GM19452 (cell line): ENCODE results near the gene FBXO24.

Experiments
- ATAC-seq: cut with Tn5 transposase; IDR thresholded peaks from one replicate; pipeline ENCODE4 v1.9.1; 2021; ENCODE audit not compliant: unreplicated experiment

The FBXO24 gene

DNA sequence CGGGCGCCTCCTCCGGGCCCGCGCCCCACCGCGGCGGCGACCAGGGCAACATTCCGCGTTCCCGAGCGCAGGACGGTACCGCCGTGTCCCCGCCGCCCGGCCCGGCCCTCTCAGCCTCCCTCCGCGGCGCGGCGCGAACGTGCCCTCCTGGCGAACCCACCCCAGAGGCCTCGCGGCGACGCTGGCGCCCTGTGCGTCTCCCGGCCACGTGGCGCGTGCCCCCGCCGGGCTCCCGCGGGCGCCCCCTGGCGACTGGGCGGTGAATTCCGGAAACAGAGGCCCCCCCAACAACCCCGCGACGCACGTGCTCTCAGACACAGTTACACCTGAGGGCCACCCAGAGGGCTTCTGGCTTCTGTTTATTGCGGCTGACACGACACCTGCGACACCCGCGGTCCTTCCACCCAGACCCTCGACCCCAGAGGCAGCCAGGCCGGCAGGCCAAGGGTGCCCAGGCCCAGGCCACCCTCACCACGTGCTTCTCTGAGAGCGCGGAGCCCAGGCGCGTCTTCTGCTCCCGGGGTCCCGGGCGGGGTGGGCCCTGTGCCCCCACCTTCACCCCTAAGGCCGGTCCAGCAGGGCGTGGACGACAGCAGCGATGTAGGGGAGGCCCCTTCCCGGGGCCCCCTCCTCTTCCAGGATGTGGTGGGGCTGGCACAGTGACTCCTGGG, 12.3 kb upstream of the FBXO24 start, which contains the start of gene SAP25:
Gene SAP25 (minus strand): TSS at position 210 of the 671 bp plus-strand sequence. CDS start 158 bp downstream, at position 52.
- ATAC-seq: no peak

- ATAC-seq: no peak
Observed at GRCh38 chr7:100574362-100575205, 11.5 kb upstream of the FBXO24 start.

DNA sequence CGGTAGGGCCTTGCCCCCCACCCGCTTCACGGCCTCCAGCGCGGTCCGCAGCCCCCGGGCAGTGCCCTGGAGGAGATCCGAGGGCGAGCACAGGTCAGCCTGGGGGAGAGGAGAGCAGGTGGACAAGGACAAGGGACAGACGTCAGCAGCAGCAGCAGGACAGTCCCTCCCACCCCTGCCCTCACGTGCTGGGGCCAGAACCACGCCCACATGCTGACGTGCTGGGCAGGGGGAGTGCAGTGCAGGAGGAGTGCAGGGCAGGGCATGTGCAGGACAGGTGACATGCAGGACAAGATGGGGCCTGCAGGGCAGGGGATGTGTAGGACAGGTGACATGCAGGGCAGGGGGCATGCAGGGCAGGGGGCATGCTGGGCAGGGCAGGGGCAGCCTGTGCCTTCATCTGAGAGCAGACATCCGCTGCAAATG, 10.9 kb upstream of the FBXO24 start:
- ATAC-seq: no peak

DNA sequence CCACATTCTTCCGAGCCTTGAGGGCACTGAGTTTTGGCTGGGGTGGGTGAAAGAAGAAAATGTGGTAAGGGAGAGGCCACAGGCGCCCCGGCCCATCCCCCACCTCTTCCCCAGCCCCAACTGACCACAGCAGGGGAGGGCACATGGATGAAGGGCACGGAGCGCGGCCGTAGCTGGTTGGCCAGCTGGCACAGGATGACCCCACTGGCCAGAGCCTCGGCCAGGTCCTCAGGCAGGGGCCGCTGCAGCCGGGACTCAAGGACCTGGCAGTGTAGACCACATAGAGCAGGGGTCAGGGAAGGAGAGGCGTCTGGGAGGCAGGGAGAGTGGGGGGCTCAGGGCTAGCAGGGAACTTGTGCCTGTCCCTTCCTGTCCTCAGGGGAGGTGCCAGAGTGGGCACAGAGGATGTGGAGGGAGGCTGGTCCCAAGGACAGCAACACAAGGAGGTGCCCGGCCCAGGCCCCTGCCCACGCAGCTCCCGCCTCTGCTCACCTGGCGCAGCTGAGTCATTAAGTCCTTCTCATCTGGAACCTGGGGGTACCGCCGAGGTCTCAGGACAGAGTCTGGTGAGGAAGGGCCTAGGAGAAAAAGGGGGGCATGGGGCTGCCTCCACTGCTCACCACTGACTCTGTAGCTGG, 10.3 kb upstream of the FBXO24 start:
- ATAC-seq: no peak

GRCh38 chr7:100576384-100576993, 9.6 kb upstream of the FBXO24 start:
- ATAC-seq: no peak

DNA sequence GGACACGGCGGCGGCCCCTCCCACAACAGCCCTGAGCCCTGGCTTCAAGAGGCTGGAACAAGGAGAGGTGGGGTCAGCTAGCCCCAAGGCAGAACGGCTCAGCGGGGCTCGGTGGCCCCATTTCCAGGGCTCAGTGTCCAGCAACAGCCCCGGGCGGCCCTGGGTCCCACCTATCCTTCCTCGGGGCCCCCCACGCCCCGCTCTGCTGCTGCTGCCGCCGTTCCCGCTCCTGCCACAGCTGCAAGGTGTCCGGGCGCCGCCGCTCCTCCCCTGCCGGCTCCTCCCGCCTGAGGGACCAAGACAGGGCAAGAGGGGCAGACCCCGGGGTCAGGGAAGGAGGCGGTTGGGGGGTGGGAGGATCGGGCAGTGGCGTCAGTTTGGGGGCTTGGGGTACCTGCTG, 9.0 kb upstream of the FBXO24 start:
- ATAC-seq: no peak

DNA sequence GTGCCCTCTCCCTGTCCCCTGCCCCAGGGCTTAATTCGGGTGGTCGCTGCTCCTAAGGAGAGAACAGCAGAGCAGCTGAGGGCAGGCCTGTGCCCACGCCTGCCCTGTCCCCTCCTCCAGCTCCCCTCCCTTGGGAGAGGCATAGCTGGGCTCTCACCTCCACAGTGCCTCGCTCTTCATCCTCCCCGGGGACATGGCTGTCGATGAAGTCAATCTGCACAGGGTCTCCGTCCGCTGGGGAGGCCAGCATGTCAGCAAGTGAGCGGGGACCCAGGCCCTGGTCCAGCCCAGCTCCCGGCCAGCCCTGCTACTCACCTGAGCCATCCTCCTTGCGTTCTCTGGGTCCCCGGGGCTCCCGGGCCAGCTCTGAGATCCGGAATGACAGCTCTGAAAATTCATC, 8.6 kb upstream of the FBXO24 start:
- no peak for ATAC-seq

- no peak for ATAC-seq
Observed at GRCh38 chr7:100578246-100579183, 7.6 kb upstream of the FBXO24 start.

DNA sequence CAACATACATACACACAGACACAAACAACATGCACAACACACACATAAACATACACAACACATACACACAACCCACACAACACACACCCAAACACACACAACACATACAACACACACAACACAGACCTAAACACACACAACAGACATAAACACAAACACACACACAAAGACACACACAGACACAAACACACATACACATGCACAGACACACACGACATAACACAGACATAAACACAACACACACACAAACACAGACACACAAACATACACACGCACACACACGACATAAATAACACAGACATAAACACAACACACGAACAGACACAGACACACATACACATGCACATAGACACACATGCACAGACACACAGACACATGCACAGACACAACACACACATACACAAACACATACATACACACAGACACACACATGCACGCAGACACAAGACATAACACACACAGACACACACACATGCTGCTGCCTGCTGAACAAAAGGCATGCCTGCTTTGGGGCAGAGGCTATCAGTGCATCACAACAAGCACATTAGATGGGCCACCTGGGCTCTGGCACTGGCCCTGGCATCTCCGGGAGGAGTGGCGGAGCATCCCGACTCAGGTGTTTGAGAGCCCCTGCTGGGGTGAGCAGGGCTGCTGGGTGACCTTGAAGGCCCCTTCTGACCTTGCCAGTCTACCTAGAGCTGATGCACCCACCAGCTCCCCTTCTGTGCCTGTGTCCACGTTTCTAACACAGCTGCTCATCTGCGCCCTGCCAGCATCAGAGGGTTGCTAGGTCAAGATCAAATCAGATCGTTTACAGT, 5.5 kb upstream of the FBXO24 start:
- ATAC-seq: no peak

DNA sequence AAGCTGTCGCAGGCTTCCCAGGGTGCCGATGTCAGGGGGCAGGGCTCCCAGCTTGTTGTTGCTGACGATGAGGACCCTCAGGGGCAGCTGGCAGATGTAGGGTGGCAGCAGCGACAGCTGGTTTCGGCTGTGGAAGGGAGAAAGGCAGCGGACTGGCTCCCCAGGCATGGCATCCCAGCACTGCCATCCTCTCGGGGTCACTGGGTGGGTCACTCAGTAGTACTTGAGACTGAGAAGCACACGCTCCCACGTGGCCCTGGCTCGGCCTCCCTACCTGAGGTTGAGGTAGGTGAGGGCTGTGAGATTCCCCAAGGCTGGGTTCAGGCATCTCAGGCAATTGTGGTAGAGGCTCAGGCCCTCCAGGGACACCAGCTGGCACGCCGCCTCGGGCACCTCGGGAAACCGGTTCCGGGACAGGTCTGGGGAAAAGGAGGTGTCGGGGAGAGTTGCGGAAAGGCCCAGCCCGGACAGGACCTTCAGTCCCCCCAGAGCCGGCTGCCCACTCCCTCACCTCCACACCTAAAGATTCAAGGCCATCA, 4.0 kb upstream of the FBXO24 start:
- ATAC-seq: no peak

DNA sequence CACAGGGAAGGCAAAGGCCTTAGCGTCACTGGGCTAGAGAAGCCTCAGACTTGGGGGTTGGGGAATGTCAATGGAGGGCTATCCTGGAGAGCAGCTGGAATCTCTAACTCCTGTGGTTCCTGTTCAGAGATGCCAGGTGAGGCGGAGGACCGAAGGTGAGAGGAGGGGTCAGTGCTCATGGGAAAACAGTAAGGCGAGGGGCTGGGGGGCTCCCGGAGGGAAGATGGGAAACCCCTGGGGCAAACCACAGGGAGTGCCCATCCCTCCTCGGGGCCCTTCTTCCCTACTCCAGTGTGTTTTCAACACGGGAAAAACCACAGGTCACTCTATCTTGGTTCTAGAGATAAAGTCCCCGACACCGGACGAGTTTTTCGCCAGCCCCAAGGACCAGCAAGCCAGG, 3.5 kb upstream of the FBXO24 start:
- ATAC-seq: no peak

DNA sequence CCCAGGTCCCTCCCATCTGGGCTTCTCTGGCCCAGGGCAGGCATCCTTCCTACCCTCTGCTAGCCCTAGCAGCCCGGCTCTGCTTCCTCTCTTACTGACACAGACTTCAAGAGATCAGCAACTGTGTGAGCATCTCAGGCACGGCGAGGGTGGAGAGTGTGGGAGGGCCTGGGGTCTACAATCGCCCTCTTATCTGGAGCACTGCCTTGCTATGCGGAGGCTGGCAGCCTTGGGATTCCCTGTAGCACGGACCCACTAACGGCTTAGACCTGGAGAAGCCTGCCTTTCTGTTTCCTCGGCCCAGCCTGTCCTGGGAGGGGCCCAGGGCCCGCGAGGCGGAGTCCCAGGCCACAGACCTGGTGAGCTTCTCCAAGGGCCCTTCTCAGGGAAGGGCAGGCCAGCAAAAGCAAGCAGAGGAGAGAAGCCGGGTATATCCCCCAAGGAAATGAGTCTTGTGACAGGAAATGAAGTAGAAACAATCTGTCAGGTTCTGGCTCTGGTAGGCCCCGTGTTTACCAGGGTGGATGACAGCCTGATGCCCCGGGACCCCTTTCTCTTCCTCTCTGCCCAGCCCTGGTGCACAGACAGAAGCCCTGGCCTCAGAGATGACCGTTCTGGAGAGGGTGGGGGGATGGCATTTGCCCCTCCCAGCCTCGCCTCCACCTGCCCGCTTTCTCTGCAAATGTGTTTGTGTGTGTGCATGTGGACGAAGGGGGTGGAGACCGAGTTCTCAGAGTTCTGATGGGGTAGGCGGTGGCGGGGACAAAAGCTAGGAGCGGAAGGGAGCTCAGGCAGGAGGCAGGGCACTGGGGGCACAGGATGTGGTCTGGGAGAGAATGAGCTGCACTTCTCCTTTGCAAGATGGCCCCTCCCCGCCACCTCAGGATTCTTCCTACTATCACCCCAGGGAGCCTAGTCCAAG, 2.7 kb upstream of the FBXO24 start:
- no peak for ATAC-seq

GRCh38 chr7:100584054-100584682, 2.0 kb upstream of the FBXO24 start:
- ATAC-seq: no peak

- no peak for ATAC-seq
Observed at GRCh38 chr7:100584683-100585510, 1.2 kb upstream of the FBXO24 start.

DNA sequence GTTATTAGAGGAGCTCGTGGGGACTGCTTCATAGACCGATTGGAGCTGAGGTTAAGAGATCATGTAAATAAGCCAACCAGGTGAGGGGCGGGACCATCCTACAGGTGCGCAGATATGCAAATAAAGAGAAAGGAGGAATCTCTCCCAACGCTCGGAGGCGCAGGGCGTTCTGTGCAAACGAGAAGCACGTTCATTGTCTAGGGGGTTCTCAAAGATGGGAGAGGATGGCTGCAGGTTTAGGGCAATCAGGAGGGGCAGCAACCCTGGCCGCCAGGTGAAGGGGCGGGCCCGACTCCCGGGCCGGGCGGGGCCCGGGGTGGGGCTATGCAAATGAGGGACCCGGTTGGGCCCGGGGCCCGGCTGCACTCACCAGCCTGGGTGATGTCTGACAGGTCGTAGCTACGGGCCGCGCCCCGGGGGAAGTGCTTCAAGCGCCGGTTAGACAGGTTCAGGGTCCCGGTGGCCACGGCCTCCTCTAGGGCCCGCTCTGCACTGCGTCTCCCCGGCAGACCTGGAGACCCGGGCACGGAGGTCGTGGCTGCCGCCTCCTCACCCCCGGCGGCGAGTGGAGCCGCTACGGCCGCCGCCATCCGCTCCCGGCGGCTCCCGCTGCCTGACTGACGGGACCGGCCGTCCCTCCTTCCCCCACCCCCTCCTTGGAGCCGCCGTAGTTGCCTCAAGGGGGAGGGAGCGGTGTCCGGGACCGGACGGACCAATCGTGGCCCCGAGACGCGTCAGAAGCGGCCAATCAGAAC, 440 bp upstream of the FBXO24 start, which contains the start of gene LRCH4:
Gene LRCH4 (minus strand): TSS at position 619 of the 755 bp plus-strand sequence. CDS start 29 bp downstream, at position 590.
- peak; percentile 25 for ATAC-seq

DNA sequence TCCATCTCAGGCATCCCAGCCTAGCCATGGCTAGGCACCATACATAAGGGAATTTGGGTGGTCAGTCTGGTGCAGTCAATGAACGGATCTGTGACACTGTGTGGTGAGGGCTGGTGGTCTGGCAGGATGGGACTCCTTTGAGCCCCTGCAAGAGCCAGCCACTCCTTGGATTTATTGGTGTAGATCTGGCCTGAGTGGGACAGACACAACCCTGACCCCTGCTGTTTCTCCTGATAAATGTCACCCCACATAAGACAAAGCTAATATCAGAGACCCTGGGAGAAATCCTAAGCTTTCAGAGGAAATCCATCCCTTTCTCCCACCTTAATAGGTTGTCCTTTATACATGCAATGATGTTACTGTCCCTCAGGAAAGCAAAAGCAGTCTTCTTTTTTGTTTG, 2.3 kb downstream of the FBXO24 start:
- ATAC-seq: no peak
